RWPE2 (cell line): Measurements from ENCODE around the gene HADH.

Source experiments
- ATAC-seq: fragments of 200-7000 bp; cut with Tn5 transposase; 3 replicates; pipeline ENCODE4 v1.9.1; 2021; ENCODE audit warnings: low read depth
- DNase-seq: peaks from one replicate; pipeline ENCODE4 v3.0.0-alpha.2; 2020; ENCODE audit warnings: low spot score
- H3K27ac ChIP-seq: fragments of 450-650 bp; 2 replicates; pipeline ENCODE4 v1.5.1; 2017; ENCODE audit warnings: mild to moderate bottlenecking; ENCODE audit not compliant: poor library complexity, severe bottlenecking
- H3K27me3 ChIP-seq: fragments of 250-450 bp; sonication (Bioruptor Pico); 2 replicates; pipeline ENCODE4 v1.5.1; 2021; ENCODE audit warnings: mild to moderate bottlenecking, moderate library complexity; ENCODE audit not compliant: insufficient read depth, poor library complexity, severe bottlenecking
- H3K36me3 ChIP-seq: fragments of 250-450 bp; sonication (Bioruptor Pico); 2 replicates; pipeline ENCODE4 v1.5.1; 2020; ENCODE audit warnings: low read depth, mild to moderate bottlenecking, moderate library complexity
- H3K4me1 ChIP-seq: fragments of 250-450 bp; sonication (Bioruptor Pico); 2 replicates; pipeline ENCODE4 v1.5.1; 2021; ENCODE audit warnings: mild to moderate bottlenecking, moderate library complexity; ENCODE audit not compliant: insufficient read depth, poor library complexity, severe bottlenecking
- H3K4me3 ChIP-seq: fragments of 250-450 bp; sonication (Bioruptor Pico); 2 replicates; pipeline ENCODE4 v1.5.1; 2021; ENCODE audit warnings: mild to moderate bottlenecking, moderate library complexity; ENCODE audit not compliant: severe bottlenecking
- H3K9me3 ChIP-seq: fragments of 250-450 bp; sonication (Bioruptor Pico); 2 replicates; pipeline ENCODE4 v1.5.1; 2021; ENCODE audit warnings: mild to moderate bottlenecking, moderate library complexity; ENCODE audit not compliant: severe bottlenecking
- TF ChIP-seq, protein P1 (sequence below): fragments of 450-650 bp; IDR thresholded peaks from one replicate; pipeline ENCODE4 v1.5.1; 2017; ENCODE audit warnings: mild to moderate bottlenecking, moderate library complexity; ENCODE audit not compliant: poor library complexity, severe bottlenecking

Gene HADH

DNA sequence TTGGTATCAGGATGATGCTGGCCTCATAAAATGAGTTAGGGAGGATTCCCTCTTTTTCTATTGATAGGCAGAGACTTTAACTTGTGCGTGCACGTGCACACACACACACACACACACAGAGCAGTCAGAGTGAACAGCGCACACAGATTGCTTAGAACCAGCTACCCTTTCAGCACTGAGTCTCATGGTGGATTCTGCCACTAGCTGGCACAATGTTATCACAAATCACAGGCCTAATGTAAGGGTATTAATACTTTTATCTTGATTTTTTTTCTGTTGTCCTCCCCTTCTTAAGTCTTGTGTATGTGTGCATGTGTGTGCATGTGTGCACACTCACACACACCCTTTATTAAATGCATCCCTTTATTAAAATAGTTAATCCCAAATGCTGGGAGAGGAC is 53.2 kb downstream of the HADH start:
- DNase-seq (no peak), ATAC-seq (no peak)
- Histone ChIP-seq H3K4me3 (no peak overlapping the region), H3K36me3 (no peaks in the 10 kb centered on the region), H3K9me3 (no peaks in the 10 kb centered on the region), H3K27ac (no peak overlapping the region), H3K4me1 (peaks cover 7% of the 10 kb centered on the region), H3K27me3 (no peaks in the 10 kb centered on the region)
- TF ChIP-seq, protein P1, sequence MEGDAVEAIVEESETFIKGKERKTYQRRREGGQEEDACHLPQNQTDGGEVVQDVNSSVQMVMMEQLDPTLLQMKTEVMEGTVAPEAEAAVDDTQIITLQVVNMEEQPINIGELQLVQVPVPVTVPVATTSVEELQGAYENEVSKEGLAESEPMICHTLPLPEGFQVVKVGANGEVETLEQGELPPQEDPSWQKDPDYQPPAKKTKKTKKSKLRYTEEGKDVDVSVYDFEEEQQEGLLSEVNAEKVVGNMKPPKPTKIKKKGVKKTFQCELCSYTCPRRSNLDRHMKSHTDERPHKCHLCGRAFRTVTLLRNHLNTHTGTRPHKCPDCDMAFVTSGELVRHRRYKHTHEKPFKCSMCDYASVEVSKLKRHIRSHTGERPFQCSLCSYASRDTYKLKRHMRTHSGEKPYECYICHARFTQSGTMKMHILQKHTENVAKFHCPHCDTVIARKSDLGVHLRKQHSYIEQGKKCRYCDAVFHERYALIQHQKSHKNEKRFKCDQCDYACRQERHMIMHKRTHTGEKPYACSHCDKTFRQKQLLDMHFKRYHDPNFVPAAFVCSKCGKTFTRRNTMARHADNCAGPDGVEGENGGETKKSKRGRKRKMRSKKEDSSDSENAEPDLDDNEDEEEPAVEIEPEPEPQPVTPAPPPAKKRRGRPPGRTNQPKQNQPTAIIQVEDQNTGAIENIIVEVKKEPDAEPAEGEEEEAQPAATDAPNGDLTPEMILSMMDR, result no peak

DNA sequence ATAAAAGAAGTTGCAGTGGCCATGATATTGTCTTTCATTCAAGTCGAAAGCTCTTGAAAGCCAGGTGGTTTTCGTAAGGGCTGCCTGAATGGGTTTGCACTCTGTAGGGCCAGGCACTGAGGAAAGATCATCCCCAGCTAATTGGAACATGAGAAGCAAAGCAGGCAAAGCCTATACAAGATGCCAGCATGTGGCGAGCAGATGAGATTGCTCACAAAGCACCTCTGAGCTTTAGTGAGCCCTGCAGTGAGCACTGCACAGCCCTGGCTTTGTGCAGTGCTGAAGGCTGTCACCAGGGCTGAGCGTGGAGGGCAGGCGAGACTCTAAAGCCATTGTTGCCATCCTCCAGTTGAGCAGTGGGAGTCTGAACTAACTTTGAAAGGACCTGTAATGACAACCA is 53.8 kb downstream of the HADH start:
- DNase-seq (no peak), ATAC-seq (no peak)
- TF ChIP-seq, protein P1, result no peak
- Histone ChIP-seq H3K4me3 (no peak overlapping the region), H3K27ac (no peak overlapping the region), H3K9me3 (no peaks in the 10 kb centered on the region), H3K27me3 (no peaks in the 10 kb centered on the region), H3K4me1 (peaks cover 7% of the 10 kb centered on the region), H3K36me3 (no peaks in the 10 kb centered on the region)

DNA sequence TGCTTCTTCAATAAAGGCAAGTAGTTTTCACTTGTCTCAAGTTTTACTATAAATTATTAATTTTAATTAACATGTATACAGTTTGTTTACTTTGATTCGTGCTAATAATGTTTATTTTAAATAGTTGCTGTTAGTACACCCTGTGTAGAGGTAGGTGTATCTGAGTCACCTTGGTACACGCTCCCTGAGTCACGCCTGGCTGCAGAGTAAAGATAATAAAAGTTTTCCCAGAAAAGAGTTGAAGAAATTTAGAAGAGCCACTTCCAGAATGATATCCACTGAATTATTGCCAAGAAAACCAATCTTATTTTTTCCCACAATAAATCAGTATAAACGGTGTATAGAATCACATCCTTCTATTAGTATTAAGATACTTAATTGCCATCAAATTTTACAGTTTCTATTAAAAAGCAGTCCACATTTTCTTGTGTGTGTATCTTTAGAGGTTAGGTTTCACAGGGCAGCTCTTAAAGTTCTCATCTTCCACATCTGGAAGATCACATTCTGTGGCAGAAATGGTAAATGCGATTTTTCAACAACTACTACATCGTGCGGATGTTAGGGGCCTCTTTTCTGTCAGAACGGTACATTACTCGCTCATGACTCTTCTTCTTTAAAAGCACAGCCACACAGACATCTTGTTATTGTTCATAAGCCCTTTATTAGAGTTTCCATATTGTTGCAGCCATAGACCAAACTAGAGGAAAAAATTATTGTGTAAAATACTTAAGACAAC is 55.4 kb downstream of the HADH start:
- ATAC-seq, result peak; percentile 80
- TF ChIP-seq, protein P1, result no peak
- H3K27ac ChIP-seq, result no peak overlapping the region
- no peak overlapping the region for H3K4me3 ChIP-seq
- no peaks in the 10 kb centered on the region for H3K27me3 ChIP-seq
- no peaks in the 10 kb centered on the region for H3K9me3 ChIP-seq
- no peaks in the 10 kb centered on the region for H3K36me3 ChIP-seq
- no peak for DNase-seq
- H3K4me1 ChIP-seq, result peaks cover 7% of the 10 kb centered on the region

DNA sequence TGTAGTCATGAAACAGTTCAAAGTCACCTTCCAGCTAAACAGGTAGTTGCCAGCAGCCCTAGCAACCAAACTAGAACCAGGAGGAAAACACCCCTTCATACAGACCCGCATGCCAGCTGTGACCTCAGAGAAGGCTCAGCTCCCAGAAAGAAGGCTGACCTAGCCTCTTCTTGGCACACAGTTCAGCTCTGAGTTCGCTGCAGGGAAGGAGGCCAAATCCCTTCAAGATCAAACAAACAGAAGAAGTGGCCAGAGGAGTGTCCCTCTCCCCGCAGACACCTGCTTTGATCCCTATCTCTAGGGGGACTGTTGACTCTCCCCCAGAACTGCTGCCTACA is 56.0 kb downstream of the HADH start:
- no peaks in the 10 kb centered on the region for H3K36me3 ChIP-seq
- no peaks in the 10 kb centered on the region for H3K27me3 ChIP-seq
- peaks cover 7% of the 10 kb centered on the region for H3K4me1 ChIP-seq
- TF ChIP-seq, protein P1, result no peak
- no peak for ATAC-seq
- H3K4me3 ChIP-seq, result no peak overlapping the region
- H3K27ac ChIP-seq, result no peak overlapping the region
- no peak for DNase-seq
- H3K9me3 ChIP-seq, result no peaks in the 10 kb centered on the region

GRCh38 chr4:108047199-108047598 is 57.5 kb downstream of the HADH start:
- peaks cover 7% of the 10 kb centered on the region for H3K4me1 ChIP-seq
- H3K9me3 ChIP-seq, result no peaks in the 10 kb centered on the region
- ATAC-seq, result no peak
- no peaks in the 10 kb centered on the region for H3K36me3 ChIP-seq
- no peak overlapping the region for H3K4me3 ChIP-seq
- DNase-seq, result no peak
- no peaks in the 10 kb centered on the region for H3K27me3 ChIP-seq
- H3K27ac ChIP-seq, result no peak overlapping the region
- TF ChIP-seq, protein P1, result no peak
